GM21360 (cell line): ENCODE measurements around the gene PRKAA1.
A peak's percentile ranks its signal among the peaks of the same experiment; 100 is the strongest.
"Not testable (repeated sequence)": the region's sequence is repeated elsewhere in the genome, so short reads cannot be mapped to it uniquely, and the experiment has no call there.

Source experiments
- ATAC-seq: cut with Tn5 transposase; IDR thresholded peaks from one replicate; pipeline ENCODE4 v1.9.1; 2021; ENCODE audit warnings: mild to moderate bottlenecking, moderate library complexity; ENCODE audit not compliant: unreplicated experiment

Gene PRKAA1

GRCh38 chr5:40826489-40827187 is 28.5 kb upstream of the PRKAA1 start:
- no peak for ATAC-seq

DNA sequence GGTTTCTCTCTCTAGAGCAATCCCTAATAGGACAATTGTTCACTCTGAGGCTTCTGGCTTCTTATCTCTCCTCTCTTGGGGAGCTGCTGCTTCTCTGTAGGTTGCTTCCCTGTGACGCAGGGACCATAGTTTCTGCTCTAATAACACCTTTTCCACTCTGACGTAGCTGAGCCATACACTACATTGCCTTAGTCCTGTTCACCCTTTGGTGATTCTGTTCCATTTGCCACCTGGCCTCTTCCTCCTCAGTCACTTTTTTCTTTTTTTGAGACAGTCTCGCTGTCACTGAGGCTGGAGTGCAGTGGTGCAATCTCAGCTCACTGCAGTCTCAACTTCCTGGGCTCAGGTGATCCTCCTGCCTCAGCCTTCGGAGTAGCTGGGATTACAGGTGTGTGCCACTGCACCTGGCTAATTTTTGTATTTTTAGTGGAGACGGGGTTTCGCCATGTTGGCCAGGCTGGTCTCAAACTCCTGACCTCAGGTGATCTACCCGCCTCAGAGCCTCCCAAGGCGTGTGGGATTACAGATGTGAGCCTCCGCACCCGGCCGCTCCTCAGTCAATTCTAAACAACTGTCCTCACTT is 27.4 kb upstream of the PRKAA1 start:
- not testable (repeated sequence) for ATAC-seq

DNA sequence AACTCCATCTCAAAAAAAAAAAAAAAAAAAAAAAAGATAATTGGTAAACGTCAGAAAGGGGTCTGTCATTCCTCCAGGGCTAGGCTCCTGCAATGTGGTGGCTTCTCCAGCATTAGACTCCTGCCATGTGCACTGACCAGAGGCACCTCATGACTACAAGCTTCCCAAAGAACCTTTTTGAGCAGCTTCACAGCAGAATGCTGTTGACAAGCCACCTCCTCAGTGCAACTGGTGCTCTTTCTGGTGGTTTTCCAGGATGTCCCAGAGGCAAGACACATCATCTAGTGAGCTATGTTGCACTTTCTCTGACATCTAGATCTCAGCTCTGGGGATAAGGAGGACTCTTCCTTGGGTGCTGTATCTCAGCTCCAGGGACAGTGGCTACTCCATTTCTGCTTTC is 25.3 kb upstream of the PRKAA1 start:
- no peak for ATAC-seq

GRCh38 chr5:40813698-40814281 is 15.6 kb upstream of the PRKAA1 start:
- no peak for ATAC-seq

- ATAC-seq = no peak
Observed at GRCh38 chr5:40812125-40812524, 14.0 kb upstream of the PRKAA1 start.

- no peak for ATAC-seq
Observed at GRCh38 chr5:40801771-40802562, 3.8 kb upstream of the PRKAA1 start.

DNA sequence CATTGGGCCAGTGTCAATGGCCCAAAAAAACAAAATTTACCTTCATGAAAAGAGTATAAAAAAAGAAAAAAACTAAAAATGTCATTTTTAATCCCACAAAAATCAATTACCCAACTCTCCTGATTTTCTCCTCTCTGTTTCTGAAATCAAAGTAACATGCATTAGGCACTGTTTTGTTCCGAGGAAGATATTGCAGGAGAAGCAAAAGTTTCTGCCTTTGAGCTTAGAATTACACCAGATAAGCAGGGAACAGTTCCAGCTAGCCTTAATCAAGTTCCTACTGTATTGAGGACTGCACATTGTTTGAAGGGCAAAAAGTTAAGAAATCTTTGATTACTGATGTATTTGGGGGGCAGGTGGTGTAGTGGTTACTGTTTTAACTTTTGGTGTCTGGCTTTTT is 1.1 kb upstream of the PRKAA1 start:
- no peak for ATAC-seq

- no peak for ATAC-seq
Observed at GRCh38 chr5:40798801-40799210, 632 bp upstream of the PRKAA1 start.

GRCh38 chr5:40797273-40798011 is 732 bp downstream of the PRKAA1 start:
- peak; percentile 34 for ATAC-seq

GRCh38 chr5:40796487-40796889 is 1.7 kb downstream of the PRKAA1 start:
- ATAC-seq = no peak

GRCh38 chr5:40794877-40795276 is 3.3 kb downstream of the PRKAA1 start:
- not testable (repeated sequence) for ATAC-seq

DNA sequence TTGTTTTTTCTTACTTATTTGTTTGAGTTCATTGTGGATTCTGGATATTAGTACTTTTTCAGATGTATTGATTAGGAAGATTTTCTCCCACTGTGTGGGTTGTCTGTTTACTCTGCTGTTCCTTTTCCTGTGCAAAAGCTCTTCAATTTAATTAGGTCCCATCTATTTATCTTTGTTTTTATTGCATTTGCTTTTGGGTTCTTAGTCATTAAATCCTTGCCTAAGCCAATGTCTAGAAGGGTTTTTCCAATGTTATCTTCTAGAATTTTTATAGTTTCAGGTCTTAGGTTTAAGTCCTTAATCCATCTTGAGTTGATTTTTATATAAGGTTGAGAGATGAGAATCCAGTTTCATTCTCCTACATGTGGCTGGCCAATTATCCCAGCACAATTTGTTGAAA is 3.8 kb downstream of the PRKAA1 start:
- ATAC-seq = not testable (repeated sequence)

DNA sequence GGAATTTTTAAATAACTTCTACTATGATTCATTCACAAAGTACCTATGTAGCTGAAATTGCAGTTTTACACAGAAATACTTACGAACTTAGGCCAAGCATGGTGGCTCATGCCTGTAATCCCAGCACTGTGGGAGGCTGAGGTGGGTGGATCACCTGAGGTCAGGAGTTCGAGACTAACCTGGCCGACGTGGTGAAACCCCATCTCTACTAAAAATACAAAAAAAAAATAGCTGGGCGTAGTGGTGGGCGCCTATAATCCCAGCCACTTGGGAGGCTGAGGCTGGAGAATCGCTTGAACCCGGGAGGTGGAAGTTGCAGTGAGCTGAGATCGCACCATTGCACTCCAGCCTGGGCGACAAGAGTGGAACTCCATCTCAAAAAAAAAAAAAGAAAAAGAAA is 5.5 kb downstream of the PRKAA1 start:
- ATAC-seq = not testable (repeated sequence)

DNA sequence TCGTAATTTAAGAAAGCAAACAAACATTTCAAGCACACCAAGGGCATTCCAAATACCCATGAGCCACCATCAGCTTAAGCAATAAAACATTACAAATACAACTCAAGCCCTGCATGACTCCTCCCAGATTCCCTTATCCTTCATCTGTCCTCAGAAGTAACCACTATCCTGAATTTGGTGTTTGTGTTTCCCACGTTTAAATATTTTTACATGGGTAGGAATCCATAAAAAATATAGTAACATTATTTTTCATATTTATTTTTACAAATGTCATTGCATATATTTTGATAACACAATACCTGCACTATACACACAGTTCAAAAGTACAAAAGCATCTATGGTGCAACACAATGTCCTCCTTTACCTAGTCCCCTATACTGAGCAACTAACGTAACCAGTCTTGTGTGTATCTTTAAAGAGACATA is 6.4 kb downstream of the PRKAA1 start:
- ATAC-seq = no peak

DNA sequence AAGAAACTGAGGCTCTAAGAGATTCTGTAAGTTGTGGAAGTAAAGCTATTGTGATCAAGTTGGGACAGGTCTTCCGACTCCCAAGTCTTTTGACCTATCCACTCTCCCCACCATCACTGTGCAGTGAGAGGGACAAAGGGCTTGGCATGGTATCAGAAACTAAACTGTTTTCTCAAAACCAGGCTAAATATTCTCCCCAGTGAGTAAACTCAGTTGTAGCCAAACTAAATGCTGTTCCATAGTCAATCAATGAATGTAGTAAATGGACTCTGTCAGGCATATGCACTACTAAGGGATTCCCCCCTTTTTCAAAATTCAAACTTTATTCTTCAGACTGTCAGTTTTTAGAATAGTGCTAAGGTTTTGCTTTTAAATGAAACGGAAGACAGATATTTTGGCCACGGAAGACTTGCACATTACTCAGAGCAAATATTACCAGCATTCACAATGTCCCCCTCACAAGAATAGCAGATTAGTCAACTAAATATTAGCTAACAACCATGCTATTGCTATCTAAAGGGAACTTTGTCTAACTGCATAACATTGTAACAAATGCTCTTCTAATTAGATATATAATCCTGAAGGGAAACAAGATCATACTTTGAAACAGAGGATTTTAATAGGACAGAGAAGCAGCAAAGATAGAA is 7.1 kb downstream of the PRKAA1 start:
- no peak for ATAC-seq

- ATAC-seq = not testable (repeated sequence)
Observed at GRCh38 chr5:40788941-40789340, 9.2 kb downstream of the PRKAA1 start.

DNA sequence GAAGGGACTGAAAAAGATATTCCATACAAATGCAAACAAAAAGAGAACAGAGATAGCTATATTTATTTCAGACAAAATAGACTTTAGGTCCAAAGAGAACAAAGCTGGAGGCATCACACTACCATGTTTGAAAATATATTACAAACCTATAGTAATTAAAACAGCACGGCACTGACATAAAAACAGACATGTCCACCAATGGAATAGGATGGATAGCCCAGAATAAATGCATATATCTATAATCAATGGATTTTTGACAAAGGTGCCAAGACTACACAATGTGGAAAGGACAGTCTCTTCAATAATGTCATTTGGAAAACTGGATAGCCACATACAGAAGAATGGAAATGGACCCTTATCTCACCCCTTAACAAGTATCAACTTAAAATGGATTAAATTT is 10.2 kb downstream of the PRKAA1 start:
- no peak for ATAC-seq

GRCh38 chr5:40786664-40787063 is 11.5 kb downstream of the PRKAA1 start:
- not testable (repeated sequence) for ATAC-seq

DNA sequence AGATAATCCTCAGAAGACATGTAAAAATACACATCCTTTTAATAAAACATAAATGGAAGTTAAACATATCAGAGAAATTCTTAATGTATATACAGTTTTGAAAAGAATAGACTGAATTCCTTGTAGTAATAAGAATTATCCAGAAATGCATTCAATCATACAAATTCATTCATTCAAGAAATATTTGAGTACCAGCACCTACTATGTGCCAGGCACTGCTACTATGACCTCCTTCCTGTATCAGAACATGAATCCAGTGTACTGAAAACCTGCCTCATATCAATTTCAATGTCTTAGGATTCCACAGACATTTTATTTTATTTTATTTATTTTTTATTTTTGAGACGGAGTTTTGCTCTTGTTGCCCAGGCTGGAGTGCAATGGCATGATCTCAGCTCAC is 13.3 kb downstream of the PRKAA1 start:
- no peak for ATAC-seq

DNA sequence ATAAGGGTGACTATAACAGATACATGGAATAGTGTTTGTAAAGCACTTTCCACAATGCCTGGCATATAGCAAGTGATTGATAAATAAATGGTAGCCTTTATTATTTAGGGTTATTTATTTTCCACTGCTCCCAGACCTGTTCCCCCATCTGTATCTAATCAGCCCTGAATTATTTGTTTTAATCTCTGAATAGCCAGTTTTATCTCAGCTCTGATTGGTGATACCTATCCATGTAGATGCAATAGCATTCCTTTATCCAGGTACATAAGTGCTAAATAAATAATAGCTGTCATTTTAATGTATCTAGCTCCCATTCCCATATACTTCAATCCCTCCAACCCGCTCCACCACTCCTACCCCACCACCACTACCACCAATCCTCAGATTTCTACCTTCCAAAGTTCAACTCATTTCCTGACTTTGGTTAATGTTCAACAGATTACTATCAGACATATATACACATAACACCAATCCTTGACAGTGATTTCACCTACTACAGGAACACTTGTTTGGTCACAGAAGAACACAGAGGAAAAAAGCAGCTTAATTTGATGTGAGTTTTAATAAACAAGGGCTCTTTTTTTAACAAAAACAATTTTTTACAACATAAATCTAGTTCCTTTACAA is 14.0 kb downstream of the PRKAA1 start:
- no peak for ATAC-seq
